ENCODE results near the gene FBXO21. TPM values are rescaled to one million over a fixed set of nuclear protein-coding genes. Genes with fewer than 3 reads are reported as not detected.

The FBXO21 gene
- total RNA-seq, 3 donors from 2014 or later: 64.0 to 99.0 (median 65.3) TPM

DNA sequence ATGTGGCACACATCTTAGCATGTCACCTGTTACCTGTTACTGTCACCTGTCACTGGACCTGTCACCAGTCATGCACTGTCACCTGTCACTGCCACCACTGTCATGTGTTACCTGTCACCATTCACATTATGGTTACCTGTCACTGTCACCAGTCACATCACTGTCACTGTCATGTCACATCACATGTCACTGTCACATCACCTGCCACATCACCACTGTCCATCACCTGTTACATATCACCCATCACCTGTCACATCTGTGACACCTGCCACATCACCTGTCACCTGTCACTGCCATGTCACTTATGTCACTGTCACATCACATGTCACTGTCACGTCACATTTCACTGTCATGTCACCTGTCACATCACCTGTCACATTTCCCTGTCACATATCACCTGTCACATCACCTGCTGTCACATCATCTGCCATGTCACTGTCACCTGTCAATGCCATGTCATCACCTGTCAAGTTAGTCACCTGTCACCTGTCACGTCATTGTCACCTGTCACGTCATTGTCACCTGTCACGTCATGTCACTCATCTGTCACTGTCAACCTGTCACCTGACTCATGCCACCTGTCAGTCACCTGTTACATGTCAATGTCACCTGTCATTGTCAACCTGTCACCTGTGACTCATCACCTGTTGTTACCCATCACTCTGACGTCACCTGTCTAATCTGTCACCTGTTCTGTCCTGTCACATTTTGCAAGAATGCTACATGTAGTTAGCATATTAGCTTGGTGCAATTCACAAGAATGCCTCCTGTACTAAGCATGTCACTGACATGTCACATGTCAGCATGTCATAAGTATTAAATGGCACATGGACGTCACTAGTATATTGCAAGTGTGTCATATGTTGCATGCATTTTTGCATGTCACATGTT, 62.1 kb downstream of the FBXO21 start:
- Histone ChIP-seq H3K9me3 (no peaks in the 10 kb centered on the region), H3K4me1 (no peaks in the 10 kb centered on the region), H3K4me3 (no peak overlapping the region), H3K36me3 (no peaks in the 10 kb centered on the region), H3K27ac (no peak overlapping the region), H3K27me3 (no peaks in the 10 kb centered on the region)
- intact Hi-C loops (cut with DNase I; ENCODE audit: low total_unique reads): no loop called here
- DNase-seq (ENCODE audit: low spot score in 2 of 2): no peak
- TF ChIP-seq POLR2AphosphoS5 (IDR thresholded peaks at IDR 0.05) (peak in 2 of 3 donors; percentile 27 to 35), POLR2A (IDR thresholded peaks at IDR 0.05) (no peak)
- TF ChIP-seq, protein P1, sequence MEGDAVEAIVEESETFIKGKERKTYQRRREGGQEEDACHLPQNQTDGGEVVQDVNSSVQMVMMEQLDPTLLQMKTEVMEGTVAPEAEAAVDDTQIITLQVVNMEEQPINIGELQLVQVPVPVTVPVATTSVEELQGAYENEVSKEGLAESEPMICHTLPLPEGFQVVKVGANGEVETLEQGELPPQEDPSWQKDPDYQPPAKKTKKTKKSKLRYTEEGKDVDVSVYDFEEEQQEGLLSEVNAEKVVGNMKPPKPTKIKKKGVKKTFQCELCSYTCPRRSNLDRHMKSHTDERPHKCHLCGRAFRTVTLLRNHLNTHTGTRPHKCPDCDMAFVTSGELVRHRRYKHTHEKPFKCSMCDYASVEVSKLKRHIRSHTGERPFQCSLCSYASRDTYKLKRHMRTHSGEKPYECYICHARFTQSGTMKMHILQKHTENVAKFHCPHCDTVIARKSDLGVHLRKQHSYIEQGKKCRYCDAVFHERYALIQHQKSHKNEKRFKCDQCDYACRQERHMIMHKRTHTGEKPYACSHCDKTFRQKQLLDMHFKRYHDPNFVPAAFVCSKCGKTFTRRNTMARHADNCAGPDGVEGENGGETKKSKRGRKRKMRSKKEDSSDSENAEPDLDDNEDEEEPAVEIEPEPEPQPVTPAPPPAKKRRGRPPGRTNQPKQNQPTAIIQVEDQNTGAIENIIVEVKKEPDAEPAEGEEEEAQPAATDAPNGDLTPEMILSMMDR (IDR thresholded peaks at IDR 0.05): no peak

- H3K27me3 ChIP-seq: no peaks in the 10 kb centered on the region
- H3K36me3 ChIP-seq: no peaks in the 10 kb centered on the region
- no peaks in the 10 kb centered on the region for H3K4me1 ChIP-seq
- no peaks in the 10 kb centered on the region for H3K9me3 ChIP-seq
- H3K4me3 ChIP-seq: no peak overlapping the region
- DNase-seq (ENCODE audit: low spot score in 2 of 2): no peak
- TF ChIP-seq, protein P1 (IDR thresholded peaks at IDR 0.05): no peak
- TF ChIP-seq POLR2AphosphoS5 (IDR thresholded peaks at IDR 0.05): no peak
- TF ChIP-seq POLR2A (IDR thresholded peaks at IDR 0.05): no peak
- intact Hi-C loops (cut with DNase I; ENCODE audit: low total_unique reads): no loop called here
- H3K27ac ChIP-seq: no peak overlapping the region
Measured at GRCh38 chr12:117126335-117126734, 63.9 kb downstream of the FBXO21 start.

GRCh38 chr12:117125767-117126166, 64.5 kb downstream of the FBXO21 start:
- Histone ChIP-seq H3K9me3 (no peaks in the 10 kb centered on the region), H3K36me3 (no peaks in the 10 kb centered on the region), H3K27me3 (no peaks in the 10 kb centered on the region), H3K4me1 (no peaks in the 10 kb centered on the region), H3K27ac (no peak overlapping the region), H3K4me3 (no peak overlapping the region)
- DNase-seq (ENCODE audit: low spot score in 2 of 2): no peak
- intact Hi-C loops (cut with DNase I; ENCODE audit: low total_unique reads): no loop called here
- TF ChIP-seq POLR2AphosphoS5 (IDR thresholded peaks at IDR 0.05): no peak
- TF ChIP-seq, protein P1 (IDR thresholded peaks at IDR 0.05): no peak
- no peak for TF ChIP-seq POLR2A (IDR thresholded peaks at IDR 0.05)

DNA sequence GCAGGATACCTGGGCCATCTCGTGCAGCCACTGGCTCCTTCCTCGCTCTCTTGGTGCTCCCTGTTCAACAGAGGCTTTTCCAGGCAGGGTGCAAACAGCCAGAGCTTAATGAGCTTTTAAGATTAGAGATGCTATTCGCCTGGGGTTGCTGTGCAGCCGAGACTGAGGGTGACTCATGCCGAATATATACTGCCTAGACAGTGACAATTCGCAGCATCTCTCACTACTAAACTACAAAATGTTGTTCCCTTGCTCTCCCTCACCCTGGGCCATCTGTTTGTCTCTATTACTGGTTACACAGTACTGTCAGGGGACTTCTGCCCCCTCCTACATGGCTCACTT, 65.0 kb downstream of the FBXO21 start:
- no peak overlapping the region for H3K27ac ChIP-seq
- TF ChIP-seq, protein P1 (IDR thresholded peaks at IDR 0.05): no peak
- no peak for TF ChIP-seq POLR2A (IDR thresholded peaks at IDR 0.05)
- no peak for TF ChIP-seq POLR2AphosphoS5 (IDR thresholded peaks at IDR 0.05)
- H3K4me3 ChIP-seq: no peak overlapping the region
- no peaks in the 10 kb centered on the region for H3K36me3 ChIP-seq
- no peak for DNase-seq (ENCODE audit: low spot score in 2 of 2)
- H3K9me3 ChIP-seq: no peaks in the 10 kb centered on the region
- intact Hi-C loops (cut with DNase I; ENCODE audit: low total_unique reads): no loop called here
- H3K27me3 ChIP-seq: no peaks in the 10 kb centered on the region
- no peaks in the 10 kb centered on the region for H3K4me1 ChIP-seq

DNA sequence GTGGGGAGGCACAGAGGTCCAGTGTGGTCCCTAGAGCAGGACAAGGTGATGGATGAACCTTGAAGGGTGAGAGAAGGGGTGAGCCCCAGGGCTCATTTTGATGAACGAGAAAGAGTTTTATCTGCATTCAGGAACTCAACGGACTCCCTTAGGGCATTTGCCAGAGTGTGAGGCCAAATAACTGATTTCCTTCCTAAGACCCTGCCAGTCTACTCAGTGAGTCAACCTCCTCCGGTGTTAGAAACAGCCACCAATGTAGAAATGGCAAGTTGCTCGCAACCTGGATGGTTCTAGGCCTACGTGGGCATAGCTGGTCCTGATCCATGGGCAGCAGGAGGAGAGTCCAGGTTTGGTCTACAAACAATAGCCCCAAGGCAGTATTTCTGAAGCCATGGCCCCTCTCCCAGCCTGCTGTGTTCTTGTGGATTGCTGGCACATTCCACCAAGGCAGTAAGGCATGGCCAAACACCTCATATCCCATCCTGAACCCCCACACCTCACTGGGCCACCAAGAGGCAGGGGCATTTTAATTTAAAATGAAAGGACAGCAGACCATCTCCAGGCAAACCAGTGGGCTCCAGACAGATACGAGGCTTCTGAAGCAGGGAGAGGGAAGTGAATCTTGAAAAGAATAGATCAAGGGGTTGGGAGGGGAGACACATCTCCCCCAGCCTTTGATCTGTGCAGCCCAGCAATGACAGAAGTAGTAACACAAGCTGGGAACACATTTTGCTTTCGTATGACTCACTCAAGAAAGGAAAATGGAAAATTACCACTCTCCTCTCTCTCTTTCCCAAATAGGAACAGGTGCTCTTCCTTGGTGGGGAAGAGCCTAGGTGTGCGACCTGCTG, 65.6 kb downstream of the FBXO21 start:
- no peak overlapping the region for H3K4me3 ChIP-seq
- DNase-seq (ENCODE audit: low spot score in 2 of 2): no peak
- intact Hi-C loops (cut with DNase I; ENCODE audit: low total_unique reads): no loop called here
- no peaks in the 10 kb centered on the region for H3K4me1 ChIP-seq
- H3K36me3 ChIP-seq: no peaks in the 10 kb centered on the region
- TF ChIP-seq POLR2A (IDR thresholded peaks at IDR 0.05) (no peak), POLR2AphosphoS5 (IDR thresholded peaks at IDR 0.05) (no peak)
- TF ChIP-seq, protein P1 (IDR thresholded peaks at IDR 0.05): no peak
- no peaks in the 10 kb centered on the region for H3K27me3 ChIP-seq
- no peak overlapping the region for H3K27ac ChIP-seq
- H3K9me3 ChIP-seq: no peaks in the 10 kb centered on the region
